Measurements from ENCODE around the gene VDAC2. TPM values are rescaled to one million over a fixed set of nuclear protein-coding genes. Genes with fewer than 3 reads are reported as not detected.
"Not testable (repeated sequence)": the region's sequence is repeated elsewhere in the genome, so short reads cannot be mapped to it uniquely, and the experiment has no call there.

The VDAC2 gene
- total RNA-seq, 3 donors from 2014 or later, result 265 to 296 (median 284) TPM

GRCh38 chr10:75195035-75195763 is 15.4 kb upstream of the VDAC2 start:
- Histone ChIP-seq H3K36me3 (ENCODE audit: low read depth) (no peaks in the 10 kb centered on the region), H3K9me3 (no peaks in the 10 kb centered on the region), H3K4me3 (no peak overlapping the region), H3K4me1 (ENCODE audit: low read depth) (peaks cover 21% of the 10 kb centered on the region)
- DNase-seq, result no peak
- ATAC-seq, result no peak
- intact Hi-C loops (cut with DNase I, micrococcal nuclease), result no loop called here
- TF ChIP-seq, protein P1, sequence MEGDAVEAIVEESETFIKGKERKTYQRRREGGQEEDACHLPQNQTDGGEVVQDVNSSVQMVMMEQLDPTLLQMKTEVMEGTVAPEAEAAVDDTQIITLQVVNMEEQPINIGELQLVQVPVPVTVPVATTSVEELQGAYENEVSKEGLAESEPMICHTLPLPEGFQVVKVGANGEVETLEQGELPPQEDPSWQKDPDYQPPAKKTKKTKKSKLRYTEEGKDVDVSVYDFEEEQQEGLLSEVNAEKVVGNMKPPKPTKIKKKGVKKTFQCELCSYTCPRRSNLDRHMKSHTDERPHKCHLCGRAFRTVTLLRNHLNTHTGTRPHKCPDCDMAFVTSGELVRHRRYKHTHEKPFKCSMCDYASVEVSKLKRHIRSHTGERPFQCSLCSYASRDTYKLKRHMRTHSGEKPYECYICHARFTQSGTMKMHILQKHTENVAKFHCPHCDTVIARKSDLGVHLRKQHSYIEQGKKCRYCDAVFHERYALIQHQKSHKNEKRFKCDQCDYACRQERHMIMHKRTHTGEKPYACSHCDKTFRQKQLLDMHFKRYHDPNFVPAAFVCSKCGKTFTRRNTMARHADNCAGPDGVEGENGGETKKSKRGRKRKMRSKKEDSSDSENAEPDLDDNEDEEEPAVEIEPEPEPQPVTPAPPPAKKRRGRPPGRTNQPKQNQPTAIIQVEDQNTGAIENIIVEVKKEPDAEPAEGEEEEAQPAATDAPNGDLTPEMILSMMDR (IDR thresholded peaks at IDR 0.05), result no peak

- intact Hi-C loops (cut with DNase I, micrococcal nuclease), result no loop called here
- Histone ChIP-seq H3K4me1 (ENCODE audit: low read depth) (peaks cover 13% of the 10 kb centered on the region), H3K4me3 (no peak overlapping the region), H3K36me3 (ENCODE audit: low read depth) (no peaks in the 10 kb centered on the region), H3K9me3 (no peaks in the 10 kb centered on the region)
- TF ChIP-seq, protein P1 (IDR thresholded peaks at IDR 0.05), result no peak
- DNase-seq (no peak), ATAC-seq (no peak)
These were observed 13.5 kb upstream of the VDAC2 start for GRCh38 chr10:75197066-75197465.

DNA sequence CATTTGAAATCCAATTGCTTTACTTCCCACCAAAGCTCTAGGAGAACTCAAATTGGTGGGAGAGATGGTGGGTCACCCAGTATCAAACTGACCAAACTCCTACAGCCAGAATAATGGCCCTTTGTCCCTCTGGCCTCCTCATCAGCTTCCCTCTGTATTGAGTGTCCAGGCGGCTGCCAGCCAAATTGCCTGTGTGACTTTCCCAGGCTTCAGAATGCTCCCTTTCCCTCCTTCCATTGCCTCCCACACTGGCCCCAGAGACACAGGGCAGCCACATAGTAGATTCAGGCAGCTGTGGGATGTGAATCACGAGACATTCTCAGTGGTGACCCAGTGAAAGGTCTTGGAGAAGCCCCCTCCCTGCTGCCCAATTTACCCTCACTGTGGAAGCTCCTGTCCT is 12.7 kb upstream of the VDAC2 start:
- peaks cover 6% of the 10 kb centered on the region for H3K4me1 ChIP-seq (ENCODE audit: low read depth)
- ATAC-seq (no peak), DNase-seq (no peak)
- no peak overlapping the region for H3K4me3 ChIP-seq
- intact Hi-C loops (cut with DNase I, micrococcal nuclease), result no loop called here
- no peaks in the 10 kb centered on the region for H3K36me3 ChIP-seq (ENCODE audit: low read depth)
- no peaks in the 10 kb centered on the region for H3K9me3 ChIP-seq
- TF ChIP-seq, protein P1 (IDR thresholded peaks at IDR 0.05), result no peak

DNA sequence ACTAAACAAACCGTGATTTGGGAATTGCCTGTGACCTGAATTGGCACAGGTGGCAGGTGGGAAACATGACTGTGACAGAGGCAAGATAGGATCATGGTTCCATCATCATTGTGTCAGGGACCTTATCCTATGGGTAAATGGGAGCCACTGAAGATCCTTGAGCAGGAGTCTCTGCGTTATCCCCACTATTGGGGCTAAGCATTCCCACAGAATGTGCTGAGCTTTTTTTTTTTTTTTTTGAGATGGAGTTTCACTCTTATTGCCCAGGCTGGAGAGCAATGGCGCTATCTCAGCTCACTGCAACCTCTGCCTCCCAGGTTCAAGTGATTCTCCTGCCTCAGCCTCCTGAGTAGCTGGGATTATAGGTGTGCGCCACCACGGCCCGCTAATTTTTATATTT is 10.6 kb upstream of the VDAC2 start:
- H3K9me3 ChIP-seq; DNase-seq; H3K4me3 ChIP-seq; H3K4me1 ChIP-seq (ENCODE audit: low read depth); H3K36me3 ChIP-seq (ENCODE audit: low read depth); ATAC-seq; intact Hi-C loops (cut with DNase I, micrococcal nuclease): not testable (repeated sequence)

- DNase-seq, result peak in 2 of 3 donors; percentile 46 to 57
- TF ChIP-seq, protein P1 (IDR thresholded peaks at IDR 0.05), result no peak
- intact Hi-C loops (cut with DNase I, micrococcal nuclease), result no loop called here
- ATAC-seq, result peak; percentile 92
- H3K4me1 ChIP-seq (ENCODE audit: low read depth), result no peaks in the 10 kb centered on the region
- no peaks in the 10 kb centered on the region for H3K9me3 ChIP-seq
- H3K36me3 ChIP-seq (ENCODE audit: low read depth), result no peaks in the 10 kb centered on the region
- H3K4me3 ChIP-seq, result no peak overlapping the region
These were observed 8.7 kb upstream of the VDAC2 start for GRCh38 chr10:75201793-75202307.

GRCh38 chr10:75202321-75203045 is 8.1 kb upstream of the VDAC2 start:
- TF ChIP-seq, protein P1 (IDR thresholded peaks at IDR 0.05), result no peak
- intact Hi-C loops (cut with DNase I, micrococcal nuclease), result no loop called here
- Histone ChIP-seq H3K36me3 (ENCODE audit: low read depth) (no peaks in the 10 kb centered on the region), H3K4me3 (no peak overlapping the region), H3K9me3 (no peaks in the 10 kb centered on the region), H3K4me1 (ENCODE audit: low read depth) (no peaks in the 10 kb centered on the region)
- DNase-seq, result peak; percentile 51 to 79 (median 65)
- ATAC-seq, result peak; percentile 84

DNA sequence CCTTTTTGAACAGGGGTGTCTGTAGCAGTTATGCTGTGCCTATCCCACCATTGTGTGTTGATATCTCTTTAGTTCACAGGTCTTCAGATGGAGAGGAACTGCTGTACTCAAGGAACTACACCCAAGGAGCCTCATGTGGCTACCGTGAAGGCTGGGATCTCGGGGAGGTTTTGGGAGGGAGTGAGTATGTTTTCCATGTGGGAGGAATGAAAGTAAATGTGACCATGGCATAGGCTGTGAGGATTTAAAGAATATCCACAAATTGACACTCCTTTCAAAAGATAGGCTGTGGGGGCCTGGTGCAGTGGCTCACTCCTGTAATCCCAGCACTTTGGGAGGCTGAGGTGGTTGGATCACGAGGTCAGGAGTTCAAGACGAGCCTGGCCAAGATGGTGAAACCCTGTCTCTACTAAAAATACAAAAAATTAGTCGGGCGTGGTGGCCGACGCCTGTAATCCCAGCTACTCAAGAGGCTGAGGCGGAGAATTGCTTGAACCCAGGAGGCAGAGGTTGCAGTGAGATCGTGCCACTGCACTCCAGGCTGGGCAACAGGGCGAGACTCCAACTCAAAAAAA is 7.5 kb upstream of the VDAC2 start:
- H3K4me1 ChIP-seq (ENCODE audit: low read depth); H3K4me3 ChIP-seq; DNase-seq; H3K9me3 ChIP-seq; intact Hi-C loops (cut with DNase I, micrococcal nuclease); H3K36me3 ChIP-seq (ENCODE audit: low read depth): not testable (repeated sequence)
- ATAC-seq, result peak; percentile 1

Data from mucosa of descending colon (tissue), 3 donors.